Right lobe of liver (tissue), 6 donors: ENCODE measurements around the gene CNTN5. TPM values are rescaled to one million over a fixed set of nuclear protein-coding genes. Genes with fewer than 3 reads are reported as not detected.

ENCODE experiments used
- ATAC-seq, 4 donors: fragments of 200-7000 bp; cut with Tn5 transposase; one replicate each; pipeline ENCODE4 v1.9.1; 2020; ENCODE audit warnings: mild to moderate bottlenecking in 4 of 4, moderate library complexity in 4 of 4
- DNase-seq, 3 donors: peaks; one replicate each; pipeline ENCODE4 v3.0.0-alpha.2; 2020
- H3K27ac ChIP-seq, 3 donors: fragments of 200-600 bp; one replicate each; pipeline ENCODE4 v1.8.0; 2022
- H3K27me3 ChIP-seq, 2 donors: fragments of 200-600 bp; one replicate each; pipeline ENCODE4 v1.8.0; 2022
- H3K36me3 ChIP-seq, 4 donors: fragments of 200-600 bp; sonication (generic) in 1 of 4; one replicate each; pipeline versions ENCODE4 v1.5.1 to v1.8.0; 2017 to 2022; ENCODE audit warnings: control low read depth in 1 of 4
- H3K4me1 ChIP-seq, 4 donors: fragments of 200-600 bp; sonication (generic) in 1 of 4; one replicate each; pipeline versions ENCODE4 v1.5.1 to v1.8.0; 2017 to 2022; ENCODE audit warnings: control low read depth in 1 of 4
- H3K4me3 ChIP-seq, 3 donors: fragments of 200-600 bp; one replicate each; pipeline ENCODE4 v1.8.0; 2022
- H3K9me3 ChIP-seq, 4 donors: fragments of 200-600 bp; sonication (generic) in 1 of 4; one replicate each; pipeline versions ENCODE4 v1.5.1 to v1.8.0; 2017 to 2022; ENCODE audit warnings: control low read depth in 1 of 4
- CTCF ChIP-seq, 4 donors: fragments of 200-600 bp in 3 of 4; fragments of 450-650 bp in 1 of 4; IDR thresholded peaks; one replicate each; pipeline versions ENCODE4 v1.5.1 to v1.8.0; 2016 to 2022; ENCODE audit warnings: antibody characterized with exemption in 4 of 4, mild to moderate bottlenecking in 2 of 4
- POLR2A ChIP-seq: fragments of 450-650 bp; IDR thresholded peaks from one replicate; pipeline ENCODE4 v1.6.1; 2017; ENCODE audit warnings: antibody characterized with exemption, mild to moderate bottlenecking
- whole genome bisulfite sequencing: methylation state at CpG from one replicate; pipeline ENCODE4 v1.1.6; 2018; ENCODE audit warnings: low coverage, low lambda C conversion rate; ENCODE audit not compliant: insufficient coverage; ENCODE audit errors: missing lambda C conversion rate; 5-methylcytosine and 5-hydroxymethylcytosine counted together
- intact Hi-C, 2 donors: fragments of 100-400 bp; cut with DNase I; formaldehyde crosslinking; loops; one replicate each; pipeline versions ENCODE4 v1.11.2 to v1.14.1; 2022
- total RNA-seq, 6 experiments: library from RNA; depleted of rRNA in 2 of 6; stranded (reverse); fragments of >200 nt in 2 of 6; fragmentation: NEBNext Ultra II Directional in 3 of 6; extraction: Animal tissue kit (Norgen Biotek cat#: 25700) in 3 of 6; gene quantifications; one replicate each; pipeline versions ENCODE4 v1.1.0 to v1.2.4, GENCODE V29; 2016 to 2023
- donor health status: DM: no; HTN: yes; CAD: no.
- donor health status: DM: no; HTN: no; CAD: no.
- donor health status: DM: no; HTN: no; CAD: no.
- donor health status: DM: no; HTN: yes; CAD: no.
- donor health status: DM: no; HTN: yes; CAD: no.

Gene CNTN5
- total RNA-seq, 6 experiments from 2014 or later, result 0.13 to 0.19 TPM; not detected in 4

DNA sequence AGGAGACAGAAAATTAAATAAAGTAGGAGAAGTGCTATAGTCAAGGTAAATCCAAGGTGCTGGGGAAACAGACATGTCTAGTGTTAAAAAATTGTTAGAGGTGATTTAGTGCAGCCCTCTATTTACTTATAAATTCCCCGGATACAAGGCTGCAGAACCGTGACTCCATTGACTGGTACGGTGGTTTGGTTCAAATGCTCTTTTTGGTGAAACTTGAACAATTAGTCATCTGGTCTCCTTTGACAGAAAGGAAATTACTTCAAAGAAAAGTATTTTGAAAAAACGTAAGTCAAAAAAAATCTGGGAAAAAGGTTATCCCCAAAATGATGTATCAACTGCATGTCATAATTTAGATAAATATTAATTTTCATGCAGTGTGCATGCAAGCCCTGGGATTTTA is 399.2 kb downstream of the CNTN5 start:
- 42% methylated on average over 4 of the region's 4 CpGs for WGBS
- H3K27me3 ChIP-seq, result no peaks in the 10 kb centered on the region
- intact Hi-C loops, result no loop called here
- ATAC-seq, result no peak
- H3K9me3 ChIP-seq, result no peaks in the 10 kb centered on the region
- no peaks in the 10 kb centered on the region for H3K4me1 ChIP-seq
- no peaks in the 10 kb centered on the region for H3K36me3 ChIP-seq
- H3K4me3 ChIP-seq, result no peak overlapping the region
- H3K27ac ChIP-seq, result no peak overlapping the region
- TF ChIP-seq POLR2A, result no peak
- TF ChIP-seq CTCF (IDR thresholded peaks at IDR 0.05), result no peak
- no peak for DNase-seq

DNA sequence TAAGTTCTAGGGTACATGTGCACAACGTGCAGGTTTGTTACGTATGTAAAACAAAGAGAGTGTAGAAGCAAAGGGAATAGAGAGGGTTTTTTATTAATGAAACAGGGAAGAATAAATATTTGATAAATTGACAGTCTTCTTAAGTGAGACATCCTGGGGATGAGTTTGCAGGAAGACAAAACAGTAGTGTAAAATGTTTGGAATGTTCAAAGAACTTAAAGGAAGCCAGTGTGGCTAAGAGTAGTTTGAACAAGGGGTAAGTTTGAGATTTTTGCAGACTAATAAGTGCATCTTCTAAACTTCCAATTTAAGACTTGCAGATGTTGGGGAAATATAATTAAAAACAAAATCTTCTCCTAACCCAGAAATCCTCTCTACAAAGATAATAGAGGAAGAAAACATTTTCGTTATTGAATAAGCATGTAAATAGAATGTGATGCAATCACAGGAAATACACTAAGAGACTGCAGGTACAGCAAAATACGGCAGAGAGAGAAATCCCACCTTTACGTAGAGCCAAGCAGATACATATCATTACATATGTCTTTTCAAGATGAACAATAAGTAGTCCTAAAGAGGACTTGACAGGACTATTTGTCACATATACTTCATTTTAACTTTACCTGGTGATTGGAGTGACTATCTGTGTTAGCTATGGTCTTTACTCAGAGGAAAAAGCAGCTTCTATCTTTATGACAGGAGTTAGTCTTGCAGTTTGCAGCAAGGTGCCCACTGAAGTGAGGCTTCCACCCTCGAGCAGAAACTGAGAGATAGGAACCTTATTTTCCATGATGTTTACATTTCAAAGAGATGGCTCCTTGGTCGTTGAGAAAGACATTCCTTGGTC is 402.1 kb downstream of the CNTN5 start:
- intact Hi-C loops, result no loop called here
- Histone ChIP-seq H3K4me3 (no peak overlapping the region), H3K27me3 (no peaks in the 10 kb centered on the region), H3K4me1 (no peaks in the 10 kb centered on the region), H3K36me3 (no peaks in the 10 kb centered on the region), H3K27ac (no peak overlapping the region), H3K9me3 (no peaks in the 10 kb centered on the region)
- no peak for DNase-seq
- TF ChIP-seq CTCF (IDR thresholded peaks at IDR 0.05) (no peak), POLR2A (no peak)
- 24% methylated on average over 7 of the region's 7 CpGs for WGBS
- no peak for ATAC-seq

GRCh38 chr11:99423428-99423983 is 402.8 kb downstream of the CNTN5 start:
- H3K9me3 ChIP-seq, result no peaks in the 10 kb centered on the region
- ATAC-seq, result no peak
- H3K4me3 ChIP-seq, result no peak overlapping the region
- DNase-seq, result no peak
- TF ChIP-seq CTCF (IDR thresholded peaks at IDR 0.05), result no peak
- WGBS, result 30% methylated on average over 4 of the region's 4 CpGs
- no peaks in the 10 kb centered on the region for H3K36me3 ChIP-seq
- H3K27me3 ChIP-seq, result no peaks in the 10 kb centered on the region
- no peaks in the 10 kb centered on the region for H3K4me1 ChIP-seq
- no peak overlapping the region for H3K27ac ChIP-seq
- intact Hi-C loops, result no loop called here

GRCh38 chr11:99424313-99425084 is 403.8 kb downstream of the CNTN5 start:
- H3K27ac ChIP-seq, result no peak overlapping the region
- H3K36me3 ChIP-seq, result no peaks in the 10 kb centered on the region
- no peaks in the 10 kb centered on the region for H3K27me3 ChIP-seq
- ATAC-seq (peak in 1 of 4 donors; percentile 39), DNase-seq (no peak)
- intact Hi-C loops, result no loop called here
- no peak for TF ChIP-seq POLR2A
- no peak for TF ChIP-seq CTCF (IDR thresholded peaks at IDR 0.05)
- H3K4me1 ChIP-seq, result no peaks in the 10 kb centered on the region
- H3K4me3 ChIP-seq, result no peak overlapping the region
- WGBS, result 65% methylated on average over 5 of the region's 12 CpGs
- H3K9me3 ChIP-seq, result no peaks in the 10 kb centered on the region
